ENCODE results near the gene ESR2.
"Not testable (repeated sequence)": the region's sequence is repeated elsewhere in the genome, so short reads cannot be mapped to it uniquely, and the experiment has no call there.

ESR2 gene

GRCh38 chr14:64081174-64081746 is 212.9 kb downstream of the ESR2 start:
- no peak for DNase-seq (ENCODE audit: low read depth)

DNA sequence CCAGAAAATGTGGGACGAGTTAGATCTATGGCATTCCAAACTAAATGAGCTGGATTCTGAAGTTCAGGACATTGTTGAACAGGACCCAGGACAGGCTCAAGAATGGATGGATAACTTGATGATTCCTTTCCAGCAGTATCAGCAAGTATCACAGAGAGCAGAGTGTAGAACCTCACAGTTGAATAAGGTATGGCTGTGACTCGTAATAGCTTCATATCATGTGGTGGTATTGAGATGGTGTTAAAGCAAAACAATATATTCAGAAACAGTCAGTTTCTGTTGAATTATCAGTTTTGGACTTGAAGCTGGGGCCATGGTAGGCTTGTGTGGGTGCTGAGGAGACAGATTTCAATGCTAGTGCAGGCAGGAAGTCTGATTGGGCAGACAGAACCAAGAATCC is 213.7 kb downstream of the ESR2 start:
- no peak for DNase-seq (ENCODE audit: low read depth)

GRCh38 chr14:64075613-64076005 is 218.6 kb downstream of the ESR2 start:
- no peak for DNase-seq (ENCODE audit: low read depth)

DNA sequence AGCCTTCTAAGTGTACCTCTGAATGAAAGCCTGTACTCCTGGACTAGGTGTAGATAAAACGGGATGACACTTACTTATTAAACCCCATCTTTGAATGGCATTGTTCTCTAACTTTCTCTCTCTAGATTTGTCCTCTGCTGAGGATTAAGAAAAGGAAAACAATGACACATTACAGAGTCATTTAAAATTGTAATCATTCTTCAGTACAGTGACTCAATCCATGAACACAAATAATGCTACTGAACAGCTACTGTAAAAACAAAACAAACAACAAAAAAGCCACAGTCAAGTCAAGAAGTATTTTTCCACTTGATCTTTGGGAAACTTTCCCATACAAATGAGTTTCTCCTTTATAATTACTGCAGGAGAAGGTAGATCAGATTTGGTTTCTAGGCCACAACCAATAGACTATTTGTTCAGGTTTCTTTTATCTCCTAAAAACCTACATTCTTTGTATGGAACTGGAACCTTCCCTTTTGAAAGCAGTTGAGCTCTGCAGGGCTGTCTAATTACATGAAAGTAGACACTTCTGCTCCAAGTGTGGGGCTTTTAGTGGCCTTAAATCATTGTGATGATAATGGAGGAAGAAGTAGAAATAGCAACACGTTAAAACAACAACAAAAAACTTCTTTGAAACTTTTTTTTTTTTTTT is 219.1 kb downstream of the ESR2 start:
- DNase-seq (ENCODE audit: low read depth): no peak

GRCh38 chr14:64069634-64070359 is 224.4 kb downstream of the ESR2 start:
- no peak for DNase-seq (ENCODE audit: low read depth)

DNA sequence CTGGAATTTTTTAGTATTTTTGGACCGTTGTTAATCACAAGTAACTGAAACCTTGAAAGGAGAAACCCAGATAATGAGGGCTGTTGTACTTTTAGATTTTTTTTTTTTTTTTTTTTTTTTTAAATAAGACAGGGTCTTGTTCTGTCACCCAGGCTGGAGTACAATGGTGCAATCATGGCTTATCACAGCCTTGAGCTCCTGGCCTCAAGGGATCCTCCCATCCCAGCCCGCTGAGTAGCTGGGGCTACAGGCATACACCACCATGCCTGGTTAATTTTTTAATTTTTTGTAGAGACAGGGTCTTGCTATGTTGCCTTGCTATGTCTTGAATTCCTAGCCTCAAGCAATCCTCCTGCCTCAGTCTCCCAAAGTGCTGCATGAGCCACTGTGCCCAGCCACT is 229.7 kb downstream of the ESR2 start:
- DNase-seq (ENCODE audit: low read depth): no peak

- no peak for DNase-seq (ENCODE audit: low read depth)
Observed at GRCh38 chr14:64062381-64063115, 231.6 kb downstream of the ESR2 start.

GRCh38 chr14:64061706-64062105 is 232.5 kb downstream of the ESR2 start:
- no peak for DNase-seq (ENCODE audit: low read depth)

DNA sequence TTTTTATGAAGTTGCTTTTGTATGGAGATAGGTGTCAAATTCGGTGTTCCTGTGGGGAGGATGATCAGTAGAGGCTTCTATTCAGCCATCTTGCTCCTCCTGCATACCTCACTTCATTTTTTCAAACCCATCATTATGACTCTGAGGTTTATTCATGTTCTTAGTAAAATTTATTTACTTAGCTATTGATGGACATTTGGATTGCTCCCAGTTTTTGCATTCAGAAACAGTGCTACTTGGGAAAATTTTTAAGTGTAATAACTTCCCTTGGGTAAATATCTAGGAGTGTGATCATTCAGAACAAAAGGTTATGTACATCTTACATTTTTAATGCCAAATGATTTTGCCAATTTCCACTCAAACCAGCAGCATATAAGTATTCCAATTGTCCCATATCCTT is 233.1 kb downstream of the ESR2 start:
- no peak for DNase-seq (ENCODE audit: low read depth)

- no peak for DNase-seq (ENCODE audit: low read depth)
Observed at GRCh38 chr14:64060648-64061096, 233.5 kb downstream of the ESR2 start.

DNA sequence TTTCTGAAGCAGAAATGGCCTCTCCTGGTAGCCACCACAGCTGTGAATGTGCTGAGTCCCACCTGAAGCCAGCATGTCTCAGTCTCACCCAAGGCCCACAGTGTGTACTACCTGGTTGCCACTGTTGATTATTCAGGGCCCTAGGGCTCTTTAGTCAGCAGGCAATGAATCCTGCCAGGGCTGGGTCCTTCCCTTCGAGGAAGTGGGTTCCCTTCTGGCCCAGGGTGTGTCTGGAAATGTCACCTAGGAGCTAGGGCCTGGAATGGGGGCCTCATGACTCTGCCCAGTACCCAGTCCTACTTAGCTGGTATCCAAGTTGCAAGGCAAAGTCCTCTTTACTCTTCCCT is 234.0 kb downstream of the ESR2 start:
- DNase-seq (ENCODE audit: low read depth): no peak

GRCh38 chr14:64059454-64060198 is 234.5 kb downstream of the ESR2 start:
- no peak for DNase-seq (ENCODE audit: low read depth)

DNA sequence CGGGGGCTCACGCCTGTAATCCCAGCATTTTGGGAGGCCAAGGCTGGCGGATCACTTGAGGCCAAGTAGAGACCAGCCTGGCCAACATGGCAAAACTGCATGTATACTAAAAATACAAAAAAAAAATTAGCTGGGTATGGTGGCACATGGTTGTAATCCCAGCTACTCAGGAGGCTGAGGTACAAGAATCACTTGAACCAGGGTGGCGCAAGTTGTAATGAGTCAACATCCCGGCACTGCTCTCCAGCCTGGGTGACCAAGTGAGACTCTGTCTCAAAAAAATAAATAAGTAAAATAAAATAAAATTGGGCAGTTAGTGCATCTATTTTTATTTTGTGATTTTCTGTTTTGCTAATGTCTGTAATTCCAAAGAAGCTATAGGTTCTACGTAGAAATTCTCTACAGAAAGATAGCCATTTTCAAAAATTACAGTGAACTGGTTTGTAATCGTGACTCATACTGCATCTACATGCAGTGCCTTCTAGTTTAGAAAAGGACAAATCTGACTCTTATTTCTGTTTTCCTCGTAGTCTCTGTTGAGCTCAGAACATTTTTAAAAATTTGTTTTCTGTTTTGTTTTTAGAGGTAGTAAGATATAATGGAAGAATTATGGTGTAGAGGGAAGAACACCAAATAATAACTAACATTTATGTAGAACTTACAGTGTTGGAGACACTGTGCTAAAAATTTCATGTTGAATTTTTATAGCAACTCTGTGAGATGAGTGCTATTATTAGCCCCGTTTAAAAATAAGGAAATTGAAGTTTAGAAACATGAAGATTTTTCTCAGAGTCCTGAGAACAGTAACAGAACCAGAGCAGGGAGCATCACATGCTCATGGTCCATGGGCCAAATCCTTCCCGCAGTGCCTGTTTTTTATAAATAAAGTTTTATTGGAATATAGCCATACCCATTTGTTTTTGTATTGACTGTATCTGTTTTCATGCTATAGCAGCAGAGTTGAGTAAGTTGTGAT is 240.2 kb downstream of the ESR2 start:
- no peak for DNase-seq (ENCODE audit: low read depth)

- no peak for DNase-seq (ENCODE audit: low read depth)
Observed at GRCh38 chr14:64049616-64050381, 244.4 kb downstream of the ESR2 start.

DNA sequence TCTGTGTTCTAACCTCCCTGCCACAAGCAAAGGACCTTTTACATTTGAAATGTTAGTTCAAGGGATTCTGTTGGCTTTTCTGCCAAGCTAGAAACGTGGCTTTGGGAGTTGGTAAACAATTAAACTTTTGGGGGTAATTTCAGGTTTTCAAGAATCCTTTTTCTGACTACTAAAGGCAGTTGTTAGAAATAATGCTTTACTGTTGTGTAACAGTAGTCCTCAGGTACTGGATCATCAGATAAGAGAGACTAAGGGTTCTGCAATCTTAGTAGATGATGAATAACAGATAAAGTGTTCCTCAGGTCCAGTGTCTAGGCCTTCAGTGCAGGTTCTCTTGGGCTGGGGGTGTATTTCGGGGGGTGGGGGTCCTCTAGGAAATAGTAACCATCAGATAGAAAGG is 249.1 kb downstream of the ESR2 start:
- DNase-seq (ENCODE audit: low read depth): no peak

DNA sequence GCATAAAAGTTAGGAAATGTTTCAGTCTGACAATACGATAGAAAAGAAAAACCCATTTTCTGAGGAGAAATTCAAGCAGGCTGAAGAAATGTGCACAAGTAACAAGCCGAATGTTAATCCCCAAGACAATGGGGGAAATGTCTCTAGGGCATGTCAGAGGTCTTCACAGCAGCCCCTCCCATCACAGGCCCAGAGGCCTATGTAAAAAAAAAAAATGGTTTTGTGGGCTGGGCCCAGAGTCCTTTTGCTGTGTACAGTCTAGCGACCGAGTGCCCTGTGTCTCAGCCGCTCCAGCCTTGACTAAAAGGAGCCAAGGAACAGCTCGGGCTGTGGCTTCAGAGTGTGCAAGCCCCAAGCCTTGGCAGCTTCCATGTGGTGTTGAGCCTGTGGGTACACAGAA is 250.9 kb downstream of the ESR2 start:
- not testable (repeated sequence) for DNase-seq (ENCODE audit: low read depth)

DNA sequence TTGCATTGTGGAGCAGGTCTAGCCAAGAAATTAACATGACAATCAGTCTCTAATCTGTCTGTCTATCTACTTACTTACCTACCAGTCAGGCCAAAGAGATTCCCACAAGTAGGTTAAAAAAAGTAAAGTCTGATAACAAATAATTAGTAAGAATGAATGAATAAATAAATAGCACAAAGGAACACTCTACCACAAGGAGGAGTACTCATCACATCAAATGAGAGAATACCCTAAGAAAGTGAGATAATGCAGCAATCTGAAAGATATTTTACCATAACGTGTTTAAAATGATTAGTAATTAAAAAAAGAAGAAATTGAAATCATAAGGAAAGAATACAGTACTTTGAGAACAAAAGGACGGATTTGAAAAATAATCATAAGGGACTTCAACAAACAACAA is 254.1 kb downstream of the ESR2 start:
- DNase-seq (ENCODE audit: low read depth): no peak

DNA sequence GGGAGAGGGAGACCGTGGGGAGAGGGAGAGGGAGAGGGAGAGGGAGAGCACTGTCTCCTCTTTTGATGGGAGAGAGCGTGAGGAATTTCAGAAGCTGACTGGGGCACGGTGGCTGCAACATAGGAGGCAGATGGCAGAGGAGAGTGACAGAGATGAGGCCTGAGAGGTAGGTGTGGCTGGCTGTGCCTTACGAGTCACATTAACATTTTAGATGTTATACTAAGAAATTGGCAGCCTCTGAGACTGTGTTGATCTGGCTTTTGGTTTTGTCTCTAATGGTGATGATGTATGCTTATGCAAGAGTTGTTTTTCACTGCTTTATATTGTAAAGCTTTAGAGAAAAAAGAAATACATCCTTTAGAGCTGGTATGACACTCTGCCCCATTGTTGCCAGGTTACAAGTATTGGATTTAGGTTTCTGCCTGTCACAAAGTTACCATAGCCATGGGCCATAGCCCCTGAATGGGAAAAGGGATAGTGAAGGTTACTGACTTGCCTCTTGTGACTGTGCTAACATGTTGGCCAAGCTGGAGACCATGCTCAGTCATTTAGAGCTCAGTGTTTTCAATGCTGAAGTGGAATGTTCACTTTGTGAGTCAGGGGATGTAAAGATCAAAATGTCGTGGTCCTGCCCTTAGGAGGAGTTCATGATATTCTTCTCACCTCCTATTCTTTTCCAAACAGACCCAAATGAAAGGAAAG is 255.2 kb downstream of the ESR2 start:
- no peak for DNase-seq (ENCODE audit: low read depth)

All from activated T-cell treated with anti-CD3 and anti-CD28 coated beads for 24 hours (primary cell).